HCT116 (cell line): ENCODE results near the gene RETSAT. TPM values are rescaled to one million over a fixed set of nuclear protein-coding genes. Genes with fewer than 3 reads are reported as not detected.

ENCODE experiments used
- ATAC-seq: fragments of 200-7000 bp; cut with Tn5 transposase; 2 replicates; pipeline ENCODE4 v1.9.1; 2020; ENCODE audit warnings: mild to moderate bottlenecking, moderate library complexity
- BruUV-seq: library from RNA; stranded (reverse); fragments of 400-500 nt; replicated peaks from 2 replicates; lab custom pipeline; 2021; lab: Mats Ljungman, UMichigan
- CTCF ChIA-PET: fragments of 300-600 bp; sonication (Branson Sonifier 250); formaldehyde crosslinking; loops from one replicate; lab custom pipeline; 2021; ENCODE audit warnings: antibody characterized with exemption; lab: Charles Lee
- POLR2A ChIA-PET: fragments of 300-600, 350-600 bp; sonication (Branson Sonifier 250); formaldehyde crosslinking; loops from one replicate; lab custom pipeline; 2021; ENCODE audit warnings: antibody characterized with exemption; lab: Charles Lee
- RAD21 ChIA-PET, 2 experiments: fragments of 300-600 bp; sonication (Branson Sonifier 250); formaldehyde crosslinking; loops; one replicate each; lab custom pipeline; 2023; ENCODE audit warnings: low total read pairs in 2 of 2; ENCODE audit not compliant: uncharacterized antibody in 2 of 2, unreplicated experiment in 2 of 2, low non-redundant PET in 1 of 2; lab: Charles Lee
- DNase-seq: peaks from one replicate; pipeline ENCODE4 v3.0.0-alpha.2; 2010; ENCODE audit warnings: low read depth, low spot score
- H2AFZ ChIP-seq: fragments of 200-600 bp; shearing (Covaris generic), sonication (generic); 2 replicates; pipeline ENCODE4 v1.6.1; 2017; ENCODE audit warnings: low read depth, mixed run types, mixed read lengths, antibody characterized with exemption, low read length; ENCODE audit not compliant: poor library complexity, severe bottlenecking
- H3K27ac ChIP-seq: 2 replicates; pipeline ENCODE4 v1.5.1; 2012; ENCODE audit warnings: low read depth, low read length
- H3K27me3 ChIP-seq: fragments of 200-600 bp; sonication (generic); 2 replicates; pipeline ENCODE4 v1.6.1; 2016; ENCODE audit warnings: mixed run types, low read length, mixed read lengths; ENCODE audit not compliant: insufficient read depth
- H3K36me3 ChIP-seq, 2 experiments: fragments of 200-500 bp in 1 of 2; fragments of 200-600 bp in 1 of 2; sonication (Bioruptor generic) in 1 of 2; sonication (generic) in 1 of 2; 2 replicates each; pipeline versions ENCODE4 v1.5.1 to v1.6.1; 2014 to 2016; ENCODE audit warnings: low read length in 2 of 2, inconsistent platforms in 1 of 2, mixed read lengths in 1 of 2, mixed run types in 1 of 2; ENCODE audit not compliant: insufficient read depth in 2 of 2, control insufficient read depth in 1 of 2
- H3K4me1 ChIP-seq, 2 experiments: fragments of 200-600 bp in 1 of 2; sonication (generic) in 1 of 2; 2 replicates each; pipeline versions ENCODE4 v1.5.1 to v1.6.1; 2012 to 2017; ENCODE audit warnings: low read length in 2 of 2, inconsistent platforms in 1 of 2, mild to moderate bottlenecking in 1 of 2, mixed read lengths in 1 of 2, mixed run types in 1 of 2, moderate library complexity in 1 of 2; ENCODE audit not compliant: insufficient read depth in 2 of 2, control insufficient read depth in 1 of 2
- H3K4me2 ChIP-seq: fragments of 200-600 bp; sonication (generic); 2 replicates; pipeline ENCODE4 v1.6.1; 2017; ENCODE audit warnings: mixed run types, low read length, mixed read lengths
- H3K4me3 ChIP-seq, 2 experiments: fragments of 200-600 bp in 1 of 2; sonication (generic) in 1 of 2; replicated peaks in 1 of 2; 2 replicates each; pipeline ENCODE4 v1.5.1; 2011 to 2016; ENCODE audit warnings: low read length in 2 of 2, control low read depth in 1 of 2, low read depth in 1 of 2, mild to moderate bottlenecking in 1 of 2, mixed read lengths in 1 of 2, mixed run types in 1 of 2
- H3K79me2 ChIP-seq: fragments of 200-600 bp; sonication (generic); 2 replicates; pipeline ENCODE4 v1.6.1; 2017; ENCODE audit warnings: mild to moderate bottlenecking, mixed run types, low read length, moderate library complexity, mixed read lengths; ENCODE audit not compliant: insufficient read depth
- H3K9ac ChIP-seq: fragments of 200-600 bp; sonication (generic); 2 replicates; pipeline ENCODE4 v1.6.1; 2016; ENCODE audit warnings: low read length, mixed read lengths
- H3K9me2 ChIP-seq: fragments of 200-600 bp; sonication (generic), shearing (Covaris generic); 2 replicates; pipeline ENCODE4 v1.6.1; 2017; ENCODE audit warnings: mixed run types, mild to moderate bottlenecking, moderate library complexity; ENCODE audit not compliant: insufficient read depth
- H3K9me3 ChIP-seq, 2 experiments: fragments of 200-500 bp in 1 of 2; fragments of 200-600 bp in 1 of 2; sonication (Bioruptor generic) in 1 of 2; sonication (generic) in 1 of 2; 2 replicates each; pipeline ENCODE4 v1.6.1; 2014 to 2017; ENCODE audit warnings: low read length in 2 of 2, mixed read lengths in 2 of 2, inconsistent platforms in 1 of 2, low read depth in 1 of 2, mild to moderate bottlenecking in 1 of 2, mixed run types in 1 of 2, moderate library complexity in 1 of 2; ENCODE audit not compliant: control insufficient read depth in 1 of 2, insufficient read depth in 1 of 2
- H4K20me1 ChIP-seq: fragments of 200-600 bp; sonication (generic), shearing (Covaris generic); 2 replicates; pipeline ENCODE4 v1.6.1; 2017; ENCODE audit warnings: mixed run types, mild to moderate bottlenecking, moderate library complexity; ENCODE audit not compliant: insufficient read depth
- CBX3 ChIP-seq: IDR thresholded peaks from 2 replicates; pipeline ENCODE4 v1.6.1; 2012; ENCODE audit warnings: low read depth
- CEBPB ChIP-seq: IDR thresholded peaks from 2 replicates; pipeline ENCODE4 v1.6.1; 2012; ENCODE audit warnings: low read depth
- EGR1 ChIP-seq: IDR thresholded peaks from 2 replicates; pipeline ENCODE4 v1.6.1; 2012; ENCODE audit warnings: low read depth
- ELF1 ChIP-seq: IDR thresholded peaks from 2 replicates; pipeline ENCODE4 v1.6.1; 2012; ENCODE audit warnings: low read depth, borderline replicate concordance
- EZH2 ChIP-seq: fragments of 200-600 bp; sonication (generic); IDR thresholded peaks from 2 replicates; pipeline ENCODE4 v1.6.1; 2017; ENCODE audit warnings: antibody characterized with exemption, mixed run types
- EZH2phosphoT487 ChIP-seq: fragments of 200-600 bp; IDR thresholded peaks from 2 replicates; pipeline ENCODE4 v1.6.1; 2018; ENCODE audit warnings: antibody characterized with exemption, borderline replicate concordance
- FOSL1 ChIP-seq: IDR thresholded peaks from 2 replicates; pipeline ENCODE4 v1.6.1; 2012; ENCODE audit warnings: low read depth
- JUND ChIP-seq: IDR thresholded peaks from 2 replicates; pipeline ENCODE4 v1.6.1; 2012
- POLR2A ChIP-seq: IDR thresholded peaks from 2 replicates; pipeline ENCODE4 v1.7.0; 2011; ENCODE audit warnings: borderline replicate concordance; ENCODE audit not compliant: insufficient read depth, insufficient read length; ENCODE audit errors: extremely low read depth
- RAD21 ChIP-seq: IDR thresholded peaks from 2 replicates; pipeline ENCODE4 v1.6.1; 2012; ENCODE audit warnings: low read depth, mild to moderate bottlenecking
- SIN3A ChIP-seq: IDR thresholded peaks from 2 replicates; pipeline ENCODE4 v1.6.1; 2012; ENCODE audit warnings: low read depth
- SP1 ChIP-seq: IDR thresholded peaks from 2 replicates; pipeline ENCODE4 v1.6.1; 2012; ENCODE audit warnings: low read depth
- YY1 ChIP-seq: IDR thresholded peaks from 2 replicates; pipeline ENCODE4 v1.6.1; 2011; ENCODE audit warnings: low read length, low read depth, moderate library complexity, mild to moderate bottlenecking; ENCODE audit not compliant: insufficient replicate concordance; ENCODE audit errors: extremely low read depth
- ZFX ChIP-seq: fragments of 450-650 bp; IDR thresholded peaks from 2 replicates; pipeline ENCODE4 v1.6.1; 2017
- ZNF274 ChIP-seq: fragments of 200-500 bp; sonication (Bioruptor generic); IDR thresholded peaks from 2 replicates; pipeline ENCODE4 v1.6.1; 2014; ENCODE audit warnings: mild to moderate bottlenecking, low read depth, low read length, inconsistent platforms
- intact Hi-C: fragments of 100-400 bp; cut with micrococcal nuclease; formaldehyde crosslinking; loops from 2 replicates; pipeline ENCODE4 v1.10.0; 2022
- total RNA-seq: library from RNA; stranded (reverse); gene quantifications from one replicate; pipeline ENCODE4 v1.2.1, GENCODE V29; 2021; ENCODE audit not compliant: unreplicated experiment
- TF ChIP-seq, protein P1 (sequence below): IDR thresholded peaks from 2 replicates; pipeline ENCODE4 v1.6.1; 2012
- TF ChIP-seq, protein P2 (sequence below): IDR thresholded peaks from 2 replicates; pipeline ENCODE4 v1.6.1; 2011; ENCODE audit warnings: mild to moderate bottlenecking, low read length, moderate library complexity; ENCODE audit not compliant: insufficient replicate concordance; ENCODE audit errors: extremely low read depth
- TF ChIP-seq, protein P3 (sequence below): IDR thresholded peaks from 2 replicates; pipeline ENCODE4 v1.6.1; 2012; ENCODE audit warnings: low read depth

RETSAT gene
- total RNA-seq, 1 experiment from 2014 or later: 59.7 TPM

DNA sequence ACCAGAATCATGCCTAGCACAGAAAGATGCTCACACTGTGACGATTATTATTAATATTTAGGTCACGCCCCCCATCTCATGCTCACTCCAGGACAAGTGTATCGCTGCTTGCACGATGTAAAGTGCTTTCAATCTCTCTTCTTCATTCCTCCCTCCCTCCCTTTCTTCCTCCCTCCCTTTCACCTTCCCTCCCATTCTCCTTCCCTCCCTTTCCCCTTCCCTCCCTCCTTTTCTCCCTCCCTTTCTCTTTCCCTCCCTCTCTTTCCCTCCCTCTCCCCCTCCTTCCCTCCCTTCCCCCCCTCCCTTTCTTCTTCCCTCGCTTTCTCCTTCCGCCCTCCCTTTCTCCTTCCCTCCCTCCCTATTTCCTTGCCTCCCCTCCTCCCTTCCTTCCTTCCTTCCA lies 46.1 kb downstream of the RETSAT start:
- Histone ChIP-seq H4K20me1 (no peaks in the 10 kb centered on the region), H3K27me3 (no peaks in the 10 kb centered on the region), H3K27ac (no peak overlapping the region), H3K9ac (no peak overlapping the region), H2AFZ (no peak overlapping the region), H3K9me2 (no peaks in the 10 kb centered on the region), H3K4me1 (no peaks in the 10 kb centered on the region), H3K4me2 (no peak overlapping the region), H3K4me3 (no peak overlapping the region), H3K79me2 (no peaks in the 10 kb centered on the region)
- ChIA-PET CTCF (no interaction called here), POLR2A (no interaction called here)
- intact Hi-C loops: no loop called here
- ATAC-seq: no peak
- no peak for TF ChIP-seq JUND
- no peak for TF ChIP-seq FOSL1
- TF ChIP-seq, protein P1, sequence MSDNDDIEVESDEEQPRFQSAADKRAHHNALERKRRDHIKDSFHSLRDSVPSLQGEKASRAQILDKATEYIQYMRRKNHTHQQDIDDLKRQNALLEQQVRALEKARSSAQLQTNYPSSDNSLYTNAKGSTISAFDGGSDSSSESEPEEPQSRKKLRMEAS: no peak
- TF ChIP-seq CEBPB: no peak
- TF ChIP-seq, protein P2, sequence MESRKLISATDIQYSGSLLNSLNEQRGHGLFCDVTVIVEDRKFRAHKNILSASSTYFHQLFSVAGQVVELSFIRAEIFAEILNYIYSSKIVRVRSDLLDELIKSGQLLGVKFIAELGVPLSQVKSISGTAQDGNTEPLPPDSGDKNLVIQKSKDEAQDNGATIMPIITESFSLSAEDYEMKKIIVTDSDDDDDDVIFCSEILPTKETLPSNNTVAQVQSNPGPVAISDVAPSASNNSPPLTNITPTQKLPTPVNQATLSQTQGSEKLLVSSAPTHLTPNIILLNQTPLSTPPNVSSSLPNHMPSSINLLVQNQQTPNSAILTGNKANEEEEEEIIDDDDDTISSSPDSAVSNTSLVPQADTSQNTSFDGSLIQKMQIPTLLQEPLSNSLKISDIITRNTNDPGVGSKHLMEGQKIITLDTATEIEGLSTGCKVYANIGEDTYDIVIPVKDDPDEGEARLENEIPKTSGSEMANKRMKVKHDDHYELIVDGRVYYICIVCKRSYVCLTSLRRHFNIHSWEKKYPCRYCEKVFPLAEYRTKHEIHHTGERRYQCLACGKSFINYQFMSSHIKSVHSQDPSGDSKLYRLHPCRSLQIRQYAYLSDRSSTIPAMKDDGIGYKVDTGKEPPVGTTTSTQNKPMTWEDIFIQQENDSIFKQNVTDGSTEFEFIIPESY: no peak
- TF ChIP-seq ZNF274: no peak
- TF ChIP-seq, protein P3, sequence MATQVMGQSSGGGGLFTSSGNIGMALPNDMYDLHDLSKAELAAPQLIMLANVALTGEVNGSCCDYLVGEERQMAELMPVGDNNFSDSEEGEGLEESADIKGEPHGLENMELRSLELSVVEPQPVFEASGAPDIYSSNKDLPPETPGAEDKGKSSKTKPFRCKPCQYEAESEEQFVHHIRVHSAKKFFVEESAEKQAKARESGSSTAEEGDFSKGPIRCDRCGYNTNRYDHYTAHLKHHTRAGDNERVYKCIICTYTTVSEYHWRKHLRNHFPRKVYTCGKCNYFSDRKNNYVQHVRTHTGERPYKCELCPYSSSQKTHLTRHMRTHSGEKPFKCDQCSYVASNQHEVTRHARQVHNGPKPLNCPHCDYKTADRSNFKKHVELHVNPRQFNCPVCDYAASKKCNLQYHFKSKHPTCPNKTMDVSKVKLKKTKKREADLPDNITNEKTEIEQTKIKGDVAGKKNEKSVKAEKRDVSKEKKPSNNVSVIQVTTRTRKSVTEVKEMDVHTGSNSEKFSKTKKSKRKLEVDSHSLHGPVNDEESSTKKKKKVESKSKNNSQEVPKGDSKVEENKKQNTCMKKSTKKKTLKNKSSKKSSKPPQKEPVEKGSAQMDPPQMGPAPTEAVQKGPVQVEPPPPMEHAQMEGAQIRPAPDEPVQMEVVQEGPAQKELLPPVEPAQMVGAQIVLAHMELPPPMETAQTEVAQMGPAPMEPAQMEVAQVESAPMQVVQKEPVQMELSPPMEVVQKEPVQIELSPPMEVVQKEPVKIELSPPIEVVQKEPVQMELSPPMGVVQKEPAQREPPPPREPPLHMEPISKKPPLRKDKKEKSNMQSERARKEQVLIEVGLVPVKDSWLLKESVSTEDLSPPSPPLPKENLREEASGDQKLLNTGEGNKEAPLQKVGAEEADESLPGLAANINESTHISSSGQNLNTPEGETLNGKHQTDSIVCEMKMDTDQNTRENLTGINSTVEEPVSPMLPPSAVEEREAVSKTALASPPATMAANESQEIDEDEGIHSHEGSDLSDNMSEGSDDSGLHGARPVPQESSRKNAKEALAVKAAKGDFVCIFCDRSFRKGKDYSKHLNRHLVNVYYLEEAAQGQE: no peak
- TF ChIP-seq ZFX: no peak
- no peak for TF ChIP-seq ELF1
- TF ChIP-seq EZH2: no peak
- TF ChIP-seq YY1: no peak
- no peak for TF ChIP-seq SIN3A
- no peak for TF ChIP-seq RAD21
- no peak for TF ChIP-seq EGR1
- no peak for TF ChIP-seq SP1
- TF ChIP-seq EZH2phosphoT487: no peak
- no peak for TF ChIP-seq CBX3
- TF ChIP-seq POLR2A: no peak
- TF ChIP-seq, all 23 proteins: peak for 0
- Histone ChIP-seq H3K9me3 (no peaks in the 10 kb centered on the region), H3K36me3 (no peaks in the 10 kb centered on the region)
- BruUV-seq: no TSS peak
- RAD21 ChIA-PET: no interaction called here
- DNase-seq: no peak
